GM21367 (cell line): Measurements from ENCODE around the gene PRB4.
"Not testable (repeated sequence)": the region's sequence is repeated elsewhere in the genome, so short reads cannot be mapped to it uniquely, and the experiment has no call there.

Experiments used
- ATAC-seq: cut with Tn5 transposase; IDR thresholded peaks from one replicate; pipeline ENCODE4 v1.9.1; 2021; ENCODE audit not compliant: unreplicated experiment

Gene PRB4

DNA sequence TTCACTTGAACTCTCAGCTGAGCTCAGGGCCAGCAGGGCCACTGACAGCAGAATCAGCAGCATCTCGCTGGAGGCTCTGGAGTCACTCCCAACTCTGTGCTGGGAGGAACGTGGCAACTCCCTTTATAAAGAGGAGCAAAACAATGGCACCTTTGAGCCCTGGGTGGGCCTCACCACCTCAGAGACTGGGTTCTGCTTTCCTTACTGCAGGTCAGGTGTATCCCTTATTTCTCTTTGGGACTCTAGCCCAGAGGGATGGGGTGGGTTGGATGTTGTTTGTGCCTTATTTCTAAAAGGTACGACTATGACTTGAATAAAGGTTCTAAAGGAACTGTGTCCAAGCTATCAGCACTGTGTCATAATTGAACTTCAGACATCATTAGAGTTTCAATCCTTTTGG is at the start of gene PRB4:
TSS of gene PRB4 (minus strand) at position 101 of the 400 bp plus-strand sequence. CDS start at position 63, 38 bp downstream.
- no peak for ATAC-seq

DNA sequence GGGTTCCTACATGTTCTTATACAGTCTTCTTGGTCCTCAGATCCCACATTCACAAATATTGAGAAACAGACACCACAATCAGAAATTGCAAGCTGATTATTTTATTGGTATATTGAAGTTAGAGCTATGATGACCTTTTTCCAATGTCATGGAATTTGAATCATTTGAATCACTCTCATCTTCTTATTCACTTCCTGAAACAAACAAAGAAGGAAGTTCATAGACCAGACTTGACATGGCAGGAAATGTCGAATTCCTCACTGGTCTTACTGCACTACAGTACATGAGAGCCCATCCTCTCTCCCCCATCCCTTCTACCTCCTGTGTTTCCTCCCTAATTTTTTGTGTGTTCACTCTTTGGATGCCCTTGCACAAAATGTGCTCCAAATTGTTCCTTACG is 41.5 kb upstream of the PRB4 start:
- not testable (repeated sequence) for ATAC-seq

- ATAC-seq, result no peak
Measured at GRCh38 chr12:11348439-11348838, 38.2 kb upstream of the PRB4 start.

DNA sequence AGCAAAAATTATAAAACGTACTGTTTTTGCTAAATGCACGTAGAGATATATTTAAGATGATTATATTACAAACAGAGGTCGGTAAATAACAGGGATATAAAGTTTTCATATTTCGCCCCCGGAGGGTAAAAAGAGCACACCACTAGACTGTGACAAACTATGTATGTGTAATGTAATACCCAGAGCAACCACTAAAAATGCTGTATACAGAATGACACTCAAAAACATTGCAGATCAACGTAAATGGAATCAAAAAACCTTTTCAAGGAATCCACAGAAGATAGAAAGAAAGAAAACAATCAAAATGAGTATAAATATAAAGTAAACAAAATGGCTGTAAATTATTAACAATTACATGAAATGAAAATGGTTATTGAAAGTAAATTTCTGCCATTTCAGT is 37.6 kb upstream of the PRB4 start:
- no peak for ATAC-seq

DNA sequence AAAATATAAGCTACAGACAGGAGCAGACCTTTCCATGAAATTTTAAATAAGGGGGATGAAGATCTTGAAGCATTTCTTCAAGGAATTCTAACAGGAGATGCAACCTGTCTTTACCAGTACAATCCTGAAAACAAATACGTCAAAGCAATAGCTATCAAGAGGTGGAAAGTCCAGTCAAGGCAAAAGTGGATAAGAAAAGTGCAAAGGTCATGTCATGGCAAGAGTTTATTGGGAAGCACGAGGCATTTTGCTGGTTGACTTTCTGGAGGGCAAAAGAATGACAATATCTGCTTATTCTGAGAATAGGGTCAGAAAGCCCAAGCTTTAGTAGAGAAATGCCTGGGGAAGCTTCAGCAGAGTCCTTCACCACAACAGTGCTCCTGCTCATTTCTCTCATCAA is 34.3 kb upstream of the PRB4 start:
- no peak for ATAC-seq

DNA sequence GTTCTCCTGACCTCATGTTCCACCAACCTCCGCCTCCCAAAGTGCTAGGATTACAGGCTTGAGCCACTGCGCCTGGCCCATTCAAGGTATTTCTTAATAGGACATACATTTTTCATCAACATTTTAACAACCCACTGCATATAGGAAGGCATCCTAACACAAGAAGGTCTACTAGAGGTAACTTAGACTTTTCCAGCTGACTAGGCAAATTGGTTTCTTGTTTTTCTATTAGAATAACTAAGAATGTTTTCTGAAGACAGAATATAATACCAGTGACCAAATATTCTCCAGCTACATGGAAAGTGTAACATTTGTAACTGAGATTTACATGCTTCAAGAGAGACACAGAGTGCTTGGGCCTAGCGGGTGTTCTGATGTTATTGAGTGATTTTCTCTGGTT is 14.2 kb upstream of the PRB4 start:
- no peak for ATAC-seq

DNA sequence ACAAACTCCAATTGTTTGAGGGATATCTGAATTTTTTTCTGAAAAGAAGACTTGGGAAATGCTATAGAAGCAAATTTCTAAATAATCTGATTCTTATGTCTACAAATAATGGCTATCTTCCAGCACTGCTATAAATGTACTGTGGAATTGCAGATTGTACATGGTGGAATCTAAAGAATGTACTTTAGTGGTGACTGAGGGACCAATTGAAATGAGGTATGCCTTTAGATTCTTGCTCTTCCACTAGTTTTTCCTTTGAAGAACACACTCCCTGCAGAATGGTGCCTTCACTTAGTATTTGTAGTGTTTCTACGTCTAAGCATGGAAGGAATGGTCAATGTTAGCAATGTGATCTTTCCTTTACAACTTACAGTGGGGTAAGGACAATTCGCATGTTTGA is 11.7 kb upstream of the PRB4 start:
- ATAC-seq, result no peak

DNA sequence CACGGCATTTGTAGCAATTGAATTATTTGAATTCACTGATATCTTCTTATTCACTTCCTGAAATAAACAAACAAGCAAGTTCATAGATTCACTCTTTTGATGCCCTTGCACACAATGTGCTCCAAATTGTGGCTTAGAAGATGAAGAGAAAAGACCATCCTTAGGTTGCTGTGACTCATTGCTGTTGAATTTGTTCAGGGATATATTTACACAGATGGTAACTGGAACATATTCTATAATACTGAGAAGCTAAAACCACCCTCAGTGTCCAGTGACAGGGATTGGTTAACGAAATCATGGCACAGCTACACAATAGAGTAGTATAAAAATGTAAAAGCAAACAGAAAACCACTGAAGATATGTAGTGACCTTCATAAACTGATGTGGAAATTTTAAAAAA is 3.1 kb downstream of the PRB4 start:
- ATAC-seq, result no peak

DNA sequence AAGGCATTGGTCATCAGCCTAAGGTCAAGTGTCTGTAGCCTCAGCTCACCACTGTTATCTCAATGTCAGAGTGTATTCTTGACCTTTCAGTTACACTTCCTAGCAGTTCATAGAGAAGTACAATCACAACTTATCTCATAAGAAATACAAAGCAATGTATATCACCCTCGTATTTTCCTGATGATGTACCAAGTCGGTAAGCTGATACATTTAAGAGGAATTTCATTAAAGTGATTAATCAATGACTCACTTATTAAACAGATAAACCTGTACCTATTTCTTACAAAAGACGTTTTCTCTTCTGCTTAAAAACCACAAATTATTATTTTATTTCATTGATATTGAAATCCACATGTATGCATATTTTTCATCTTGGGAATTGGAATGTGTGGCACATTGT is 36.8 kb downstream of the PRB4 start:
- no peak for ATAC-seq

DNA sequence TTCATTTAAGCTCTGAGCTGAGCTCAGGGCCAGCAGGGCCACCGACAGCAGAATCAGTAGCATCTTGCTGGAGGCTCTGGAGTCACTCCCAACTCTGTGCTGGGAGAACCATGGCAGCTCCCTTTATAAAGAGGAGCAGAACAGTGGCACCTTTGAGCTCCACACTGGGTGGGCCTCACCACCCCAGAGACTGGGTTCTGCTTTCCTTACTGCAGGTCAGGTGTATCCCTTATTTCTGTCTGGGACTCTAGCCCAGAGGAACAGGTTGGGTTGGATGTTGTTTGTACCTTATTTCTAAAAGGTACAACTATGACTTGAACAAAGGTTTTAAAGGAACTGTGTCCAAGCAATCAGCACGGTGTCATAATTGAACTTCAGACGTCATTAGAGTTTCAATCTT is 40.6 kb downstream of the PRB4 start, which contains the start of gene PRB3:
TSS of gene PRB3 (minus strand) at position 101 of the 400 bp plus-strand sequence. CDS start at position 63, 38 bp downstream.
- no peak for ATAC-seq

GRCh38 chr12:11264501-11264900 is 45.7 kb downstream of the PRB4 start:
- ATAC-seq, result no peak
